NOMO-1 (cell line): ENCODE measurements around the gene CACNA2D1.

Experiments
- DNase-seq, 2 experiments: peaks; one replicate each; lab custom pipeline; 2025; ENCODE audit not compliant: unreplicated experiment in 2 of 2; lab: John Stamatoyannopoulos, UW

The CACNA2D1 gene

GRCh38 chr7:82347808-82348207, 95.8 kb downstream of the CACNA2D1 start:
- no peak for DNase-seq

GRCh38 chr7:82345886-82346285, 97.7 kb downstream of the CACNA2D1 start:
- no peak for DNase-seq

DNA sequence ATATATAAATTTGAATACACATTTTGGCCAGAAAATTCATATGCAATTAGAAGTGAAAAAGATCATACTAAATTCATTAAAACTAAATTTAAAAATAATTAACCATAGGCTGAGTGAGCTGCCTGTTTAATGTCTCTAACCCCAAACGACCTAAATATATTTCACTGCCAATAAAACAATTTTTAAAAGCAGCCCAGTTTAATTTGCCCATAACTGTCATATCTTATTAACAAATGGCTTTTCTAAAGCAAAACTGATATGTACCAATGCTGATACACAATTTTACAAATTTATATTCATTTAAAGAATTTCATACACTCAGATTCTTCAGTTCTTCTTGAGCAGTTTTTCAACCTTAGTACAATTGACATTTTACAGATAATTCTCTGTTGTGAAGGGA, 99.9 kb downstream of the CACNA2D1 start:
- DNase-seq, result no peak

- no peak for DNase-seq
Observed at GRCh38 chr7:82339958-82340357, 103.6 kb downstream of the CACNA2D1 start.

DNA sequence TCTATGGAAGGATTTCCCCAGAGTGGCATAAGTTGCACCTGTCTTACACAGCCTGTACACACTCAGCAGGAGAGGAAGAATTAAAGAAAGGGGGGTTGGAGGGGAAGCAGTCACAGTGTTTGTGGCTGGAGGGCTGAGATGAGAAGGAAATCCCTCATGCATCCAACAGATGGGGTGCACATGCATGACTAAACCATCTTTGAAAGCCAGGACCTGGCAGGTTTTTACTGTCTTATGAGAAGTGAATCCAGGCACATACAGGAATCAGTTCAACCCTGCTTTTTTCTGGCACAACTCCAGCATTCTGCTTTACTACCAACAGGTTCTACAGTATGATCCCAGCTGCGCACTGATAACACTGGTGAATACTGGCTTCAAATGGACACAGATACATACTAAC, 107.7 kb downstream of the CACNA2D1 start:
- no peak for DNase-seq

DNA sequence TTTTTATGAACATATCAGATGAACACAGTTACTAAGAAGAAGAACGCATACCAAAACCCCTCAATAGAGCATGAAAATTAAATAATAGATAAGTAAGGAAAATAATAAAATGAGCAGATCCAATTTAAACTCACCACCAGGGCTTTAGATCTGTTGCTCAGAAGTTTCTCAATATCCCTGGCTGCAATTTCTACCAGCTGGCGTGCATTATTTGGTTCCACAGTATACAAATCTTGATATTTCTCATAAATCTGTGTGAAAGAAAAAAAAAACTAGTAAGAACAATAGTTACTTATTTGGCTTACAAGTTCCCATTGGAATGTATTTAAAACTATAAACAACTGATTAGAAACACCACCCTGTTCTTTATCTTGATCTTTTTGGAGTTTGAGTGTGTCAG, 108.6 kb downstream of the CACNA2D1 start:
- DNase-seq, result no peak

DNA sequence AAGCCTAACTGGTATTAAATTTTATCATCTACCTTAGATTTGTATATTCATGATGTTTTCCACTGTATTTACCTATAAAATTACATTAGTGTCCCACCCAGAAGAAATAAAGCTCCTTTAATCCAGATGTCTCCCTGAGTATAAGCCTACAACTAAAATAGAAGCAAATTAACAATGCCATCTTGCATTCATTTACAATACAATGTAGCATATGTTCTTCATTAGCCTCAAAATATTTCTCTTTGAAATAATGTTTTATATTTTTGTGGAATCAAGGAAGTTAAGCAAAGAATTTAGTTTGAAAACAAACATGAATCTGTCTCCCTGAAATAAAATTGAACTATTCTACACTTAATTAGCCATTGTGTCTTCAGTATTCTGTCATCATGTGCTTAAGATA, 112.3 kb downstream of the CACNA2D1 start:
- no peak for DNase-seq

GRCh38 chr7:82330706-82331215, 112.8 kb downstream of the CACNA2D1 start:
- DNase-seq, result no peak

- no peak for DNase-seq
Observed at GRCh38 chr7:82327898-82328297, 115.7 kb downstream of the CACNA2D1 start.

DNA sequence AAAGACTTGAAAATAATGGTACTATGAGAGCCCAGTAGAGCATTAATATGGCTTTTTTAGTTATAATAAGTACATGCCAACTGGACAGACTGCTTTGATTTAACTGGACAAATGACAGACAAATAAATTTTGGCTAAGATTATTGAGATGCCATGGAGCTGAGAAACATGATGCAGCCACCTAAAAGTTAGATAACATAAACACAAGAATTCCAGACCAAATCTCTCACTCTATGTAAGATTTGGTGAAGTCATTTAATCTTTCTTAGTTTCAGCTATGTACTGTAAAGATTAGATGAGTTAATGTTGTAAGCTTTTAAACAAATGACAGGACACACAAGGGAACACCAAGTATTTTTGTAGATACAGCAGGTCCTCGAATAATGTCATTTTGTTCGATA, 118.2 kb downstream of the CACNA2D1 start:
- DNase-seq, result no peak

DNA sequence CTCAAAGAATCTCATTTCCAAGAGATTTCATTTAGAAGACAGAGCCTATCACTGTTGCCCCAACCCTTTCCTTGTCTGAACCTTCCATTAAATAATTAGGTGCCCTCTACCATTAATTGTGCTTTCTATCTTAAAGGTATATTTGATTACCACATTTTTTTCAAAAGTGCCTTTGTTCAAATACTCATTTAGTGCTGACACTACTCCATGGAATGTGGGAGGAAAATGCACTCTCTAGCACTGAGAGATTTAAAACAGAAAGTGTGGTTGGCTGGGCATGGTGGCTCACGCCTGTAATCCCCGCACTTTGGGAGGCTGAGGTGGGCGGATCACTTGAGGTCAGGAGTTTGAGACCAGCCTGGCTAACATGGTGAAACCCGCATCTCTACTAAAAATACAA, 119.8 kb downstream of the CACNA2D1 start:
- no peak for DNase-seq

- DNase-seq, result no peak
Observed at GRCh38 chr7:82319674-82320118, 123.9 kb downstream of the CACNA2D1 start.

- DNase-seq, result no peak
Observed at GRCh38 chr7:82318786-82319185, 124.8 kb downstream of the CACNA2D1 start.

DNA sequence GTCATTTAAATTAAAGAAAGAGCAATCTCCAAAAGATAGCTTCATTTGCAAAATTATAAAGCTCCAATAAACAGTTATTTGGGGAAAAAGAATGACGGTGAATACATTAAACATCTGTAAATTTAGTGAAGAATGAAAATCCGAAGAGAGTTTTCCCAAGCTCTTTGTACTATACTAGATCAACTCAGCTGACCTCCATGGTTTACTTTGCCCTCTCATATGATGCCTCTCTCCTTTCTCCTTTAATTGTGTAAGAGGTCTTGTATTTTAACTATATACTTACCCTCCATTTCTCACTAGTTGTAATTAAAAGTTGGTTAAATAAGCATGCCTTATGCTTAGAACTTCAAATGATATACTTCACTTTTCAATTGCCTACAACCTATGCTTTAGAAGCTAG, 125.8 kb downstream of the CACNA2D1 start:
- no peak for DNase-seq

GRCh38 chr7:82317257-82317721, 126.3 kb downstream of the CACNA2D1 start:
- no peak for DNase-seq

GRCh38 chr7:82313269-82313668, 130.3 kb downstream of the CACNA2D1 start:
- no peak for DNase-seq

GRCh38 chr7:82312646-82313045, 130.9 kb downstream of the CACNA2D1 start:
- DNase-seq, result no peak

- DNase-seq, result no peak
Observed at GRCh38 chr7:82305347-82306005, 138.1 kb downstream of the CACNA2D1 start.

DNA sequence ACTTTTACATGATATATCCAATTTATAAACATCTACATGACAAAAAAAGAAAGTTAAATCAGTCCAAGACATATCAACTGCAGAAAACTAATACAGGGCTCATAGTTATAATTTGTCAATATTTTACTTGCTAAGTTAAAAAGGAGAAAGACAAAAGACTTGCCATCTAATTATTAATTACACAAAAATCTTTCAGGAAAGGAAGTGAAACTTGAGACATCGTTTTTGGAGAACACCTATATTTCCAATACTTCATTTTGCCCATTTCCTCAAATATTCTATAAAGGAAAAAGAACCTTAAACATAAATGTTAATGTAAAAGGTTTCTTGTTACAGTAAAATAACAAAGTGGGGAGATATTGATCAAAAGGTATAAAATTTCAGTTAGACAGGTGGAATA, 148.7 kb downstream of the CACNA2D1 start:
- DNase-seq, result no peak

- DNase-seq, result no peak
Observed at GRCh38 chr7:82294382-82294784, 149.2 kb downstream of the CACNA2D1 start.

DNA sequence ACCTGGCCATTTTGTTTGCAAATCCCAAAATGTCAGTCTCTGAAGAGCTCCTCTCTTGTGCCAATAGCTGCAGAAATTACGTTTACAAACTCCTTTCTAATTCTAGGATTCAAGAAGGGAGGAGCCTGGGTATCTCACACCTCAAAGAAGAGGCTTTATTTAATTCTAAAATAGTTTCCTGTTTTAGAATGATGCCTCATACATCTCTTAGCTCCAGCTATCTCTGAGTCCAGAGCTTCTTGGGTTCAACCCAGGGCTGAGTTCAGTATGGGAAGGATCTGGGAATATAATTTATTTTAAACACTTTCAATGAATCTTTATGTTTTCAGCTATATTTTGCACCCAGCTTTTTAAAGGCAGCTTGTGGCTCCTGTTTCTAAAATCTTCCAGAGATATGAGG, 150.1 kb downstream of the CACNA2D1 start:
- DNase-seq, result no peak

DNA sequence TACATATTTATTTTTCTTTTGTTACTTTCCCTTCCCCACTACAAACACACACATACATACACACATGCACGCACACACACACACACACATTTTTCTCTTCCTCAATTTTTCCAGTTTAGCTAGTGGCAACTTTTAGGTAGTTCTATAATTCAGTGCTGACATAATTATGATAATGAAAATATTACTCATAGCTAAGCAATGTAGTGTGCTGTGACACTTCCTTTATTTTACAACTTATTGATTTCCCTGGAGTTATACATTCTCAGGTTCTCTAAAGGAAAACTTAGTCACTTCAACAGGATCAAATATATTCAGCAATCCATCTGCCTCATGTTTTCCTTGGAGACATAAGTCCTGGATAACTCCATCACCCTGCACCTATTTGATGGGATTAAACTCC, 151.6 kb downstream of the CACNA2D1 start:
- no peak for DNase-seq

DNA sequence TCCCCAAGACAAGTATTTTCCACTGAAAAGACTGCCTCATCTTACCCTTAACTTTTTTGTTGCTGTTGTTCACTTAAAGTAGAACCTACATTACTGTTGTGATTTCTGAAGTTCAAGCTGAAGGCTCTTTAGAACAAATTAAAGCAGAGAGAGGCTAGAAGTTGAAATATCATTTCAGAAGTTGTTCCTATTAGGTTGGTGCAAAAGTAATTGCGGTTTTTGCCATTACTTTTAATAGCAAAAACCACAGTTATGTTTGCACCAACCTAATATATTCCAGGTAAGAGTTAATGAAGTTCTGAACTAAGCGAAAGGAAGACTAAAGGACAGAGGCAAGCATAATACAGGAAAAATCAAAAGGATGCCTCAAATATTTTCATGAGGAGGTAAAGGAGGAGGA, 153.7 kb downstream of the CACNA2D1 start:
- DNase-seq, result no peak
